Stimulated activated CD4-positive, alpha-beta T cell treated with anti-CD3 and anti-CD28 coated beads, Interleukin-1b, Interleukin-23, amount 100 ng/mL, for 1 hour (primary cell): Measurements from ENCODE around the gene XPC.

Experiments used
- DNase-seq, 2 donors: peaks; one replicate each; pipeline ENCODE4 v3.0.0-alpha.2; 2020; ENCODE audit warnings: low read depth in 2 of 2

The XPC gene

DNA sequence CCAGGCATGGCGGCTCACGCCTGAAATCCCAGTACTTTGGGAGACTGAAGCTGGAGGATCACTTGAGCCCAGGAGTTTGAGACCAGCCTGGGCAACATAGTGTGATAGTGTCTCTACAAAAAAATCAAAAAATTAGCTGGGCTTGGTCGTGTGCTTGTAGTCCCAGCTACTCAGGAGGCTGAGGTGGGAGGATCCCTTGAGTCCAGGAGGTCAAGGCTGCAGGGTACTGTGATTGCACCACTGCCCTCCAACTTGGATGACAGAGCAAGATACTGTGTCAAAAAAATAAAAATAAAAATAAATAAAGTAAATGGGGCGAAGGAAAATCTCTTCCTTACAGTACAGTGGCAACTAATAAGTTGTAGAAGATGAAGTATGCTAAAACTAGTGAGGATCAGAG, 29.8 kb upstream of the XPC start:
- DNase-seq, result no peak

DNA sequence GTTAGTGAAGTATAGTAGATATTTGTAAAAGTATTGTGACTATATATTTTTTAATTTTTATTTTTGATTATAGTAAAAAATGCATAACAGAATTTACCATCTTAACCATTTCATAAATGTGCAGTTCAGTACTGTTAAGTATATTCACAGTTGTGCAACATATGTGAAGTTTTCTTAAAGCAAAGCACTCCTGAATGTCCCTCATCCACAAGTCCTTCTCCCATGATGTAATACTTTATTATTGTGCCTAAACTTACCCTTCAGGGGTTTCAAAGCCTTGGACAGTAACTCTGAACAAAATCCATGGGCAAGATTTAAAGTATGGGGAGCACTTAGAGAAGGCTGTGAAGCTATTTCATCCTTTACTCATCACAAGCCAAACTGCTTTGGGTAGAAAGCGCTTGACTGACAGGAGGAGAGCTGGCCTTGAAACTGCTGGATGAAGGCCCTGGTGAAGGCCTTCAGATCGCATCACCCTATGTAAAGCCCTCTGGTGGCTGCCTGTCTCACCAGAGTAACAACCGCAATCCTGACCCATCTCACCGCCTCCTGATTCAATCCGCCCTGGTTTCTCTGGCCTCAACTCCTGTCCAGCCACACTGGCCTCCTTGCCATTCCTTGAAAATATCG, 28.3 kb upstream of the XPC start:
- no peak for DNase-seq

DNA sequence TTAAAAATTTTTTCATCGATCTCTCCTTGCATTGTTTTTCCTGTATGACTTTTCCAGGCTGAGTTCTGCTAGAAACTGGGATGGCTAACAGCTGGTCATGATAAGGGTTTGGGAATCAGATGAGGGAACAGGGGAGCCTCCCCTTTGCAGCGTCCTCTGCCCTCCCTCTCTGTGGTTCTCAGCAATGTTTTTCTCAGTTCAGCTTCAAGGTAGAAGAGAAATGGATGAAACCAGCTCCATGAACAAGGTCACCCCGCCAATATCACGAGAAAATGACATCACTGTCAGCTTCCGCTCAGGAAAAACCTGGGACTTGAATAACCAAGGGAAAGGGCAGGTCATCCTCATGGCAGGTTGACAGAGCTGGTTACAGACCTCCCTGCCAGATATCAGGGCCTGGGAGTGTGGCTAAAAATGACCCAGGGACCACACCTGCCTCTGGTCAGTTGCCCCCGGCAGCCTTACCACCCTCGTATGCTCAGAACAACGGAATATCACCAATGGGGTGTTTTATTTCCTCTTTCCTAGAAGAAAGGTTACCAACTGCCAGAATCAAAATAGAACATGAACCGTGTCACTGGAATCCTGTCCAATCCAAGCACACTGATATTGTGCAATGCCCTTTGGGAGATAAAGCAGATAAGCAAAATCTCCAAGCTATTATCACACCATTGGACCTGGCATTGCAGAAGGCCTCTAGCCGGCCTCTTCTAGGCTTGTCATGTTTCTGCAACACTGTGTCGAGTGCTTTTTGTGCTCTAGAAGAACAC, 26.3 kb upstream of the XPC start:
- no peak for DNase-seq

DNA sequence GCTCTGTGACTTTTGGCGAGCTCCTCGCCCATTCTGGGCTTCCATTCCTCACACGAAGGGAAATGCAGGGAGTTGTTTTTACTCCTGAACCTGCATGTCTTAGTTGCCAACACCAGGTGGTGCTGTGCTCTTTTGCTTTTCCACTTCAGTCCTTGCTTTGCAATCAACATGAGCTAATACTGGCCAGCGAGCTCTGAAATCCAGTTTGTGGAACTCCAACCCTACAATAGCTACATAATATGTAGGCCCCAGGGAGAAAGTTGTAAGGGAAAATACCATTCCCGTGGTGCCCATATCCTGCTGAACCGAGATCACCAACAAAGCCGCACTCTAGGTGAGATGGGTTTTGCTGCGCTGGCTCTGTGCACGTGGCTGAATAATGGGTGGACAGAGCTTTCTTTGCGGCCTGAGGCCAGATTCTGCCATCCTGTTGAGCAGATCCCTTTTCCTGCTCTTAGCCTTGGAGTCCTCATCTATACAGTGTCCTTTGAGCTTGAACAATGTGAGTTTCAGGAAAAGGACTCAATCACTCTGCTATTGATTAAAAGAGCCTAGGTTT, 25.2 kb upstream of the XPC start:
- no peak for DNase-seq

DNA sequence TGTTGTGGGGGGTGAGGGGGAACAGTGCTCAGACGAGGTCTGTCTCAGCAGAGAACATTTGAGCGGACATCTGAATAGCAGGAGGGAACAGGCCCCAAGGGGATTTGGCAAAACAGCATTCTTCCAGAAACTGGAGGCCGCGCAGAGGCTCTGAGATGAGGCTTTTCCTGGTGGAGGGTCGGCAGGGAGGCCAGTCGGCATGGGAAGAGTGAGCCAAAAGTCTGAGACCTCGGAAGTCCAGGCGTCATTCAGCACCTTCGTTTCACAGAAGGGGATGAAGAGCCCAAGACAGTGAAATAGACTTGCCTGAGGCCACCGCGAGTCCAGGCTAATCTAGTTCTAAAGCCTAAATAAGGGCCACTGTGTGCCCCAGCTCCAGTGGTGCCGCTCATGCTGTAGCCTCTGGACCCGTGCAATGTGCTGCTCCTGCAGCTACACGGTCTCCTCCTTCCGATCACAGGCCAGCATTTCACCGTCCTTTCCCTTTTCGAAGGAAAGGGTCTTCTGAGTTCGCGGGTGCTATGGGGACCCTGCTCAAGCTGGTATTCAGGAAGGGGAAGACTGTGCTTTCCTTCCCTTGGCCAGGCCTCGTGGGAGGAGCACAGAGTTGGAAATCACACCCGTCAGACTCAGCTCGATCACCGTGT, 24.6 kb upstream of the XPC start:
- no peak for DNase-seq

DNA sequence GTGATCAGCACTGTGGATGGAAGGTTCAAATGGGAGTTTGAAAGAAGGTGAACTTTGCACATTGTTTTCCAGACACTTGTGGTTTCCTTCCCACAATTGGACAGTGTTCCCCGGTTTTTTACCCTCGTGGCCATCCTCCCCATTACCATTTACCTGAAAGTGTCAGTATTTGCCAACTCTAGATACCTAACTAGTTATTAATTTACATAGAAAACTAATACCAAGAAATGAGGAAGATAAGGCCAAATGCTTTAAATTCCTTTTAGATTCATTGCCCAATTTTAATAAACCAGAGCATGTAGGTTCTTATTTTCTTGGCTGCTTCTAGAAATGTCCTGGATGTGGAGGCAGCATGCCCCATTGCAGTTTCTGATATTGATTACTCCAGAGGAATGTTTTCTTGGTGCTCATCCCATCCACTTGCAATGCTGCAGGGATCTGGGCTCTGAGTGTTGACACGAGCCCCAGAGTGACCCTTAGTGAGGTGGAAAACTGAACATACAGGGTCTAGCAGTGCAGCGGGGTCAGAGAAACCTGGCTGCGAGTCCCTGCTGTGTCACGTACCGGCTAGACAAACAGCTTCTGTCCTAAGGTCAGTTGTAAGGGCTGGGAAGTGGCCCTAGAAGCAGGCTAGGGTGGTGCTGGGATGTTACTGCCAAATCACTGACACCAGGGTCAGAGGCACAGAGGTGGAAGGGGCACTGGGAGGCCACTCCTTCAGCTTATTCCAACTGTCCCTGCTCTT, 23.7 kb upstream of the XPC start:
- DNase-seq, result no peak

DNA sequence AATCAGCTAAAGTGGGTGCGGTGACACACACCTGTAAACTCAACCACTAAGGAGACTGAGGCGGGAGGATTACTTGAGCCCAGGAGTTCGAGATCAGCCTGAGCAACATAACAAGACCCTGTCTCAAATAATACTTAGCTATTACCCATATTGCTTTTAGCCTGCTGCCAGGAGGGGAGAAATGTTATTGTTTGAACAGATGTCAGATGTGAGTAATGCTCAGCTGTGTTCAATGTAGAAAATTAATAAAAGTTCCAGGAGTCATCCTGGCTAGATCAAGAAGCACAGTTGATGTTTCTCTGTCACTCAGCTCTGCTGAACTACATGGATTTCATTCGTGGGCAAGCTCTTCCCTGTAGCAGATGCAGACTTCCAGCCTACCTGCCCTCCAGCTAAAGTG, 22.4 kb upstream of the XPC start:
- DNase-seq, result no peak

DNA sequence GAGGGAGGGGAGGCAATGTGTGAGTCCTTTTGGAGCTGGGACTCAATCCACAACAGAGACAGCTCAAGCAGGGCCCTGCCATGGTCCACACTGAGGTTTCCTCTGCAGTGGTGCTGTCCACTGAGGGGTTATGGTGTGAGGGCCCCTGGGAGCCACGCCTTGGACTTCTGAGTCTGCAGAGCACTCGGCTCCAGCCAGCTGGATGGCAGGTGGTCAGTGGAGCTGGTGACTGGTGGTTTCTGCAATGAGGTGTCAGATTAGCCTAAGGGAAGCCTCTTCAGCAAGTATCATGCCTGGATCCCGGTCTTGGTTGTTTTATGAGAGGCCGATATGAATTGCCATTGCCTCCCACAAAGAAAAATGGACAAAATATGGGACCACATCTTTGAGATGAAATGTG, 21.9 kb upstream of the XPC start:
- DNase-seq, result no peak

DNA sequence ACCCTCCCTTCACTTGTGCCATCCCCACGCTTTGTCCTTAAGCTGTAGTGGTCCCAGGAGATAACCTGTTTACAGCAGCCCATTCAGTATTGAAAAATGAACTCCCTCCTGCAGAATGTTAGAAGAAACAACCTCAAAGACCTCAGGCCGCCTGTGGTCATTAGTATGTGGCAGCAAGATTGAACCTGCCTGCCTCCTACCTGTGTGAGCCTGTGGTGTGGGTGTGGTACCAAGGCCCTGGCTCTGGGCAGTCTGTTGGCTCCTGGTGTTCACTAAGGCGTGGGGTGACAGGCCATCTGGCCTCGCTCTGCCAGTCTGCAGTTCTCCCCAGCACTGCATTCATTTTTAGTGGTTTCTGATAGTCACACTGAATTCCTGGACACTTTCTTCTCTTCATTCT, 21.2 kb upstream of the XPC start:
- no peak for DNase-seq

DNA sequence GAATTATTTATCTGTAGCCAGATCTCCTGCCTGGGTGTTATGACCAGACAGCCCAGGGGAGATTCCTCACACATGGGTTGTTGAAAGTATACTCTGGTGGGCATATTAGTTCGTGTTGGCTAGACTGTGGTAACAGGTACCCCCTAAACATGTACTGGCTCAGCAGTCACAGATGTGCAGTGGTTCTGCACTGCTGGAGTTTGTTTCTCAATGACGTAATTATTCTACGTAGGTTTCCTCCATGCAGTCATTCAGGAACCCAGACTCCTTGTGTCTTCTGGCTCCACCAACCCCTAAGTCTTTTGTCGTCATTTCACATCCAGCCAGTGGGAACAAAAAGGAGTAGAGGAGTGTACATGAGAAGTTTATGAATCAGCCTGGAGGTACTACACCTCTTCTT, 16.5 kb upstream of the XPC start:
- DNase-seq, result no peak

DNA sequence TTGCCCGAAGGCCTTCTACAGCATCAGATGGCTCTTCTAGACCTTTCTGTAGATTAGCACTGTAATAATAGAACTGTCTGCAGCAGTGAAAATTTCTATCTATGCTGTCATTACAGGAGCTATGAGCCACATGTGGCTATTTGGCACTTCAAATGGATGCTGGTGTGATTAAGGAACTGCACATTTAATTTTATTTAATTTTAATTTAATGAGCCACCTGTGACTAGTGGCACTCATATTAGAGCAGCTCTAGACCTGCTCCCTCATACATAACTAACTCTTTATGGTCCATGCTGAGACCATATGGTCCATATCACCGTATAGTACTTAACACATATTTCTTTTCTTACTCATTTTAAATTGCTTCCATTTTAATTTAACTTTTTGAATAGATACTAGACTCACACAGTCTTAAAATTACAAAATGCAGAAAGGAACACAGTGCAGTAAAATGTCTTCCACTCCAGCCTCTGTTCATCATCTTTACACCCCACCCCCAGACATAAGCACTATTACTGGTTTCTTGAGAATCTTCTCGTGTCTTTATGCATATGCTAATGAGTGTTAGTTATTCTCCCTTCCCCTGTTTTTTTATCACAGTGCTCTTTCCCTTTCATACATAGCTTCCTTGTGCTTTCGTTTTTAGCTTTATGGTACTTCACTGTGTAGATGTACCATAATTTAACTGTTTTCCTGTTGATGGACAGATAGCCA, 9.8 kb upstream of the XPC start:
- no peak for DNase-seq

DNA sequence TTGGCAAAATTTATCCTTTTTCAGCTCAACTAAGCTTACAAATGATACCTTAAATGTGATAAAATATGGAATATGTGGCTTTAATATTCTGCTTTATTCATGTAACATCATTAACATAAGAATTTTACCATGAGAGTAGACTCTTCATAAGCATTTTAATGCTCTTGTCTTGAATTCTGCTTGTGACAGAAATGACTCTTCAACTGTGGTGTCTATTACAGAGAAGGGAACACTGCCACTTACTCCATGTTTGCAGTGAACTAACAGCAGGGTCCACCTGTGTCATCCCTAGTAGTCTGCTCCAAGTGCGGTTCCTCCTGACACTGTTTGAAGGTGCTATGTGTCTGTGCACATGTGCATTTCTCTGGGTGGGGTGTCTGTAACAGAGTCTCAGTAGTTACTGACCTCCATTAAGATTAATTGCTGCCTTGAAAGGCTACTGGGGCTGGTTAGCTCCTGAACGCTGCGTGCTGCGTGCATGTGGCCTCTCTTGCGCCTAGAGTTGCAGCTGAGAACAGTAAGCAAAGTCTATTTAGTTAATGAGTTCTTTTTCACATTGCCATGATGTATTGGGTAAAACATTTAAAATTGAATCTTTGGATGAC, 8.6 kb upstream of the XPC start:
- no peak for DNase-seq

DNA sequence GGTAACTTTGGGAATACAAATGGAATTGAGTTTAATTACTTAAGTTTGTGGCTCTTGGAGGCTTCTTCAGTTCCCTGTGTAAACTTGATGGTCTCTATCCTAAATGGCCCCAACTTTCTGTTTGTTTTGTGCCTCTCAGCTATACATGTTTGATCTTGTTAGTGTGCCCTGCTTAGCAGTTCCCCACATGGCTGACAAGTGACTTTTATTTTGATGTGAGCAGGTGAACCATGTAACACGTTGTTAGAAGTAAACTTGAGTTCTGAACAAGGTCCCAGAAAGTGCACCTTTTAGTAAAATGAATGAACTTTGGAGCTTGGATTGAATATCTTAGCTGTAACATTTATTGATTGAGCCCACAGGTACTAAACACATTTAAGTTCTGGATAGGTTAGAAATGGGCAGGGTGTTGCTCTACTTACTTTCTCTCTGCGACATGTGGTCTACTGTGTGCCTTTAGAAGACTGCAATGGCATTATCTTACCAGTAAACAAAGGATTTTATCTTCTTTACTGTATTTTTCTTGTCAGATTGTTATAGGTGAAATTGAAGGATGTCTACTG, 4.7 kb upstream of the XPC start:
- no peak for DNase-seq

DNA sequence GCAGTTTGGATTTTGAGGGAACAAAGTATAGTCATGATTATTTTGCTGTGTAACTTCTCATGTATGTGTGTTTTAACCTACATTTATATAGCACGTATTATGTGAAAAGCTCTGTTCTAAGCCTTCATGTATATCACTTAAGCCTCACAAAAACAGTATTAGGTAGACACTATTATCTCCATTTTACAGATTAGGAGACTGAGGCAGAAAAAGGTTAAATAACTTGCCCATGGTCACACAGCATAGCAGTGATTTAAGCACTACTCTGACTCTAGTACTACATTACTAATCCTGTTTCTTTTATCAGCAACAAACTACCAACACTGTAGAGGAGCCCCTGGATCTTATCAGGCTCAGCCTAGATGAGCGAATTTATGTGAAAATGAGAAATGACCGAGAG, 2.9 kb upstream of the XPC start:
- no peak for DNase-seq

DNA sequence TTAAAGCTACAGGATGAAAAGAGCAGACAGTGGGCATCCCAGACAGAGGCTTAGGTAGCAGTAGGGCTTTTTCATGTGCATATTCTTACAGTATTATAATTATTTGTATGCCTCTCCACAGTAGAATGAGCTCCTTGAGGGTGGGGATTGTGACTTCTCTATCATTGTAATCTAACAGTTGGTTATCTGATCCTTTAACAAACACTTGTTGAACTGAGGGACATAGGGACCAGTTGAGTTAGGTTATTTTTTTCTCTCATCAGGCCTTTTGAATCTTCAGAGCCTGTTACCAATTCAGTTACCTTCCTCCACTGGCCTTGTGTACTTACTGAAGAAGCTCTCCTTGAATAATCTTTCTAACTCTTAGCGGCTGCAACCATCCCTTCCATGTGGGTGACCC, 1.4 kb upstream of the XPC start:
- no peak for DNase-seq

DNA sequence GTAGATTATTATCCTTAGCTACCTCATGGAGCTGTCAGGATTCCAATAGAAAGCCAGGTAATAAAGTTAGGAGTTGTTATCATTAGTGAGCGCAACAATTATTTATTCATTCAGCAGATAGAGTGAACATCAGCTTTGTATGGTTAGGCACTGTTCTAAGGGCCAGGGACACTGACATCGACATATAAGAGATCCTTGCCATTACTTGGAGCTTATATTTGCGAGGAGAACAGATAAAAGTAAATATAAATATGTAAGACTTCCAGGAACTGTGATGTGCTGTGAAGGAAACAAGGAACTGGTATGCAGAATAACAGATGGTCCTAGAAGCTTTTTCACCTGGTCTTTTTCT, 689 bp upstream of the XPC start:
- DNase-seq, result no peak

DNA sequence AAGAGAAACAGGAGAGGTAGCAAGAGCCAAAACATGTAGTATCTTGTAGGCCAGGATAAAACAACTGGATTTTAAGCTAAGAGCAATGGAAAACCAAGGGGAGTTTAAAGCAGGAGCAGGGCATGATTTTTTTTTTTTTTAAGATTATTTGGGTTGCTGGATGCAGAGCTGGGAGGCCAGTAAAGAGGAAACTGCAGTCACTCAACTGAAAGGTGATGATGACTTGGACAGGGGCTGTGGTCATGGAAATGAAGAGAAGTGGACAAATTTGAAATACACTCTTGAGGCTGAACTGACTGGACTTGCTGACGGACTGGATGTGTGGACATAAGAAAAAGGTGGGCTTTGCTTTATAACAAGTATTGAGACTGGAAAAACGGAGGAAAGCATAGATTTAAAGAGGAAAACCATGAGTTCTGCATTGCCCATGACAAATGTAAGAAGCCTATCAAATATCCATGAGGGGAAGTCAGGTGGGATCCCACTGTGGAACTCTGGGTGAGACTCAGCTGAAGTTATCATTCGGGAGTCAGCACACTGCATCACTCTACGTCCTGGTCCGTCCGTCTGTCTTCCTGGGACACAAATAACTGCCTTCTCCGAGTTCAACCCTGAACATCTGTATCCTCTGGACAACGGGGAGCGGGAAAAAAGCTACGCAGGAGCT, 688 bp downstream of the XPC start:
- no peak for DNase-seq

DNA sequence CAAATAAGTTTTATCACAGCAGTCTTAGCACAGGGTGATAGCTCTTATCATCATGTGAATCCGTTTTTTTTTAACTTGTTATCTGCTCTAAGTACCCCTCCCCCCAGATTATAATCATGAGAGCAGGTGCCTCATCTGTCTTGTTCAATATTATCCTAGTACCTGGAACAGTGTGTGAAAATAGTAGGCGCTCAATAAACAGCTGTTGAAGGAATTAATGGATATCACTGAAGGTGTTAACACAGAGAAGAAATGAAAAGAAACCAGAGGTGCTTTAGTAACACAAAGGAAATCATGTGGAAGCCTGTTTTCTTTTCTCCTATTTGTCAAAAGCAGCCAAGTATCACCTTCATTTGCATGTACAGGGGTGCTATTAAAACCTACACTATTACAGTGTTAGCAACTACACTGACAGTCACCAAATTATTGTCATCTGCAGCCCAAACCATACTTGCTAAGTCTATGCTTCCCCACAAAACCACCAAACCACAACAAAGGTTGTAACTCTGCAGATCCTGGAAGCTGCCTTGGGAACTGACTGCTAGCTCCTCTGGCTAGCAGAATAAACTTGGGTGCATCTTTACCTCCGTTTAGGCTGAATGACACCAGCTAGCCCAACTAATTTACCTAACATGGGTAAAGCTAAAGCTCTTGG, 2.9 kb downstream of the XPC start:
- peak in 1 of 2 donors; percentile 25 for DNase-seq

DNA sequence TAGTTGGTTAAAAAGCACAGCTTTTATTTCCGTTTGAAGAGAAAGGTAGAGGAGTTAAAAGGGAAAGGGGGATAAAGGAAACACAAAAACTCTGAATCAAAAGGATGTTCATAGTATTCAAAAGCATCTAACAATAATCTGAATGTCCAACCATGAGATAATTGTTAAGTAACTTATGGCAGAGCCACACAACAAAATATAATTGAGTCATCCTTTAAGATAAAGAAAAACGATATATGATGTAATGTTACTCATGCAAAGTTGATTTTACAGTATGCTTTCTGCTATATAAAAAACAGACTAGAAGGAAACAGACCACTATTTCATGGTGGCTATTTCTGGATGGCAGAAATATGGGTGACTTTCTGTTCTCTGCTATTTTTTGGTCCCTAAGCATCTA, 3.9 kb downstream of the XPC start:
- DNase-seq, result no peak

DNA sequence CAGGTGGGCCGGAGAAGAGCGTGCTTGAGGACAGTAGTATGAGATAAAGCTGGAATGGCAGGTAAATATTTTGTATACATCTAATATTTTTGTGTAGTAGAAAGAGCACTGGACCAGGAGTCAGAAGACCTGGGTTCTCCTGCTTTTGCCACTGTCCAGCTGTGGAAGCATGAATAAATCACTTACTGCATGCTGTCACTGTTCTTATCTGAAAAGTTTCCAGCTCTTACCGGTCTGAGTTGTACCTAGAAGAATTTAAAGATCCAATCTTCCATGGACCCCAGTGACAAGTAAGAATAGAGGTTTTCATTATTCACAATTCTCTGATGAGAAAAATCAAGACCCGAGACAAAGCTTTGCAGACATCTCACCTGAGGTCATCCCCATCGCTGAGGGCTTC, 5.9 kb downstream of the XPC start:
- DNase-seq, result no peak
